Karpas-422 (cell line): ENCODE results near the gene PNCK. TPM values are rescaled to one million over a fixed set of nuclear protein-coding genes. Genes with fewer than 3 reads are reported as not detected.

Experiments used
- DNase-seq: peaks from one replicate; pipeline ENCODE4 v3.0.0-alpha.2; 2015
- H2AFZ ChIP-seq: fragments of 200-600 bp; sonication (generic); 2 replicates; pipeline ENCODE4 v1.6.1; 2014; ENCODE audit warnings: antibody characterized with exemption, low read length, mixed read lengths
- H3K27ac ChIP-seq: fragments of 200-600 bp; sonication (generic); 2 replicates; pipeline ENCODE4 v1.5.1; 2014; ENCODE audit warnings: mild to moderate bottlenecking, low read length, moderate library complexity
- H3K27me3 ChIP-seq: fragments of 200-600 bp; sonication (generic); 2 replicates; pipeline ENCODE4 v1.6.1; 2014; ENCODE audit warnings: low read length, mixed read lengths
- H3K36me3 ChIP-seq: fragments of 200-600 bp; sonication (generic); 2 replicates; pipeline ENCODE4 v1.6.1; 2014; ENCODE audit warnings: low read length, mixed read lengths; ENCODE audit not compliant: insufficient read depth
- H3K4me1 ChIP-seq: fragments of 200-600 bp; sonication (generic); 2 replicates; pipeline ENCODE4 v1.6.1; 2014; ENCODE audit warnings: mild to moderate bottlenecking, low read length, mixed read lengths
- H3K4me2 ChIP-seq: fragments of 200-600 bp; sonication (generic); 2 replicates; pipeline ENCODE4 v1.6.1; 2014; ENCODE audit warnings: low read length, low read depth, mild to moderate bottlenecking; ENCODE audit not compliant: poor library complexity, severe bottlenecking
- H3K4me3 ChIP-seq: fragments of 200-600 bp; sonication (generic); 2 replicates; pipeline ENCODE4 v1.5.1; 2014; ENCODE audit warnings: mild to moderate bottlenecking, antibody characterized with exemption, low read length, mixed read lengths
- H3K79me2 ChIP-seq: fragments of 200-600 bp; sonication (generic); 2 replicates; pipeline ENCODE4 v1.6.1; 2014; ENCODE audit warnings: mild to moderate bottlenecking, low read length, mixed read lengths
- H3K9ac ChIP-seq: fragments of 200-600 bp; sonication (generic); 2 replicates; pipeline ENCODE4 v1.6.0; 2014; ENCODE audit warnings: low read length
- H3K9me2 ChIP-seq: fragments of 200-600 bp; sonication (generic), shearing (Covaris generic); replicated peaks from 2 replicates; pipeline ENCODE4 v1.6.0; 2014; ENCODE audit warnings: mild to moderate bottlenecking, low read length, moderate library complexity; ENCODE audit not compliant: insufficient read depth
- H3K9me3 ChIP-seq: fragments of 300-700, 200-600 bp; sonication (generic); 2 replicates; pipeline ENCODE4 v1.6.1; 2014; ENCODE audit warnings: low read length, mixed read lengths
- H4K20me1 ChIP-seq: fragments of 200-600 bp; sonication (generic); 2 replicates; pipeline ENCODE4 v1.6.1; 2014; ENCODE audit warnings: mild to moderate bottlenecking, antibody characterized with exemption, low read length, low read depth; ENCODE audit not compliant: insufficient read depth
- total RNA-seq: library from RNA; depleted of rRNA; stranded (reverse); fragments of >200 nt; shearing (Covaris generic); gene quantifications from 2 replicates; pipeline ENCODE4 v1.2.3, GENCODE V29; 2014; ENCODE audit warnings: low replicate concordance

Gene PNCK
- total RNA-seq, 1 experiment from 2014 or later: not detected

- H4K20me1 ChIP-seq: no peaks in the 10 kb centered on the region
- H3K27ac ChIP-seq: no peak overlapping the region
- no peaks in the 10 kb centered on the region for H3K4me1 ChIP-seq
- H3K9ac ChIP-seq: no peak overlapping the region
- H2AFZ ChIP-seq: no peak overlapping the region
- H3K36me3 ChIP-seq: no peaks in the 10 kb centered on the region
- no peak overlapping the region for H3K4me3 ChIP-seq
- no peaks in the 10 kb centered on the region for H3K9me2 ChIP-seq
- no peaks in the 10 kb centered on the region for H3K9me3 ChIP-seq
- no peaks in the 10 kb centered on the region for H3K79me2 ChIP-seq
- no peaks in the 10 kb centered on the region for H3K27me3 ChIP-seq
- no peak for DNase-seq
- no peak overlapping the region for H3K4me2 ChIP-seq
Measured at GRCh38 chrX:153670748-153671588, 2.6 kb downstream of the PNCK start.

- Histone ChIP-seq H3K9ac (no peak overlapping the region), H3K79me2 (no peaks in the 10 kb centered on the region), H2AFZ (no peak overlapping the region), H3K4me3 (no peak overlapping the region), H3K4me2 (no peak overlapping the region), H3K27me3 (no peaks in the 10 kb centered on the region), H3K9me3 (no peaks in the 10 kb centered on the region), H4K20me1 (no peaks in the 10 kb centered on the region), H3K9me2 (no peaks in the 10 kb centered on the region), H3K36me3 (no peaks in the 10 kb centered on the region), H3K4me1 (no peaks in the 10 kb centered on the region), H3K27ac (no peak overlapping the region)
- no peak for DNase-seq
Measured at GRCh38 chrX:153669901-153670731, 3.5 kb downstream of the PNCK start.

- no peak overlapping the region for H3K9ac ChIP-seq
- H3K4me1 ChIP-seq: no peaks in the 10 kb centered on the region
- no peaks in the 10 kb centered on the region for H3K27me3 ChIP-seq
- H2AFZ ChIP-seq: no peak overlapping the region
- H3K9me3 ChIP-seq: no peaks in the 10 kb centered on the region
- peak; percentile 82 for DNase-seq
- H3K4me3 ChIP-seq: no peak overlapping the region
- H3K79me2 ChIP-seq: no peaks in the 10 kb centered on the region
- H3K27ac ChIP-seq: no peak overlapping the region
- H3K36me3 ChIP-seq: no peaks in the 10 kb centered on the region
- no peaks in the 10 kb centered on the region for H3K9me2 ChIP-seq
- no peak overlapping the region for H3K4me2 ChIP-seq
- no peaks in the 10 kb centered on the region for H4K20me1 ChIP-seq
Measured at GRCh38 chrX:153669174-153669890, 4.3 kb downstream of the PNCK start.

GRCh38 chrX:153668423-153669173, 5.0 kb downstream of the PNCK start:
- H3K4me1 ChIP-seq: no peaks in the 10 kb centered on the region
- H4K20me1 ChIP-seq: no peaks in the 10 kb centered on the region
- no peak for DNase-seq
- H3K36me3 ChIP-seq: no peaks in the 10 kb centered on the region
- H2AFZ ChIP-seq: 0 out of 2 replicates have a peak overlapping the region, but pooled peaks have one; percentile 20
- H3K27me3 ChIP-seq: no peaks in the 10 kb centered on the region
- H3K9me3 ChIP-seq: no peaks in the 10 kb centered on the region
- H3K9me2 ChIP-seq: no peaks in the 10 kb centered on the region
- no peaks in the 10 kb centered on the region for H3K79me2 ChIP-seq
- H3K9ac ChIP-seq: no peak overlapping the region
- H3K27ac ChIP-seq: no peak overlapping the region
- no peak overlapping the region for H3K4me3 ChIP-seq
- H3K4me2 ChIP-seq: no peak overlapping the region

GRCh38 chrX:153667956-153668396, 5.6 kb downstream of the PNCK start:
- Histone ChIP-seq H3K36me3 (no peaks in the 10 kb centered on the region), H3K27me3 (no peaks in the 10 kb centered on the region), H2AFZ (0 out of 2 replicates have a peak overlapping the region, but pooled peaks have one; percentile 20), H3K9me2 (no peaks in the 10 kb centered on the region), H3K79me2 (no peaks in the 10 kb centered on the region), H3K9ac (no peak overlapping the region), H3K4me2 (no peak overlapping the region), H3K4me3 (no peak overlapping the region), H3K4me1 (no peaks in the 10 kb centered on the region), H4K20me1 (no peaks in the 10 kb centered on the region), H3K27ac (no peak overlapping the region), H3K9me3 (no peaks in the 10 kb centered on the region)
- peak; percentile 94 for DNase-seq

GRCh38 chrX:153667281-153667955, 6.2 kb downstream of the PNCK start:
- Histone ChIP-seq H3K9me3 (no peaks in the 10 kb centered on the region), H3K9me2 (no peaks in the 10 kb centered on the region), H3K4me3 (no peak overlapping the region), H3K4me1 (no peaks in the 10 kb centered on the region), H2AFZ (no peak overlapping the region), H3K27me3 (no peaks in the 10 kb centered on the region), H3K9ac (no peak overlapping the region), H3K36me3 (no peaks in the 10 kb centered on the region), H3K4me2 (no peak overlapping the region), H3K27ac (no peak overlapping the region), H4K20me1 (no peaks in the 10 kb centered on the region), H3K79me2 (no peaks in the 10 kb centered on the region)
- no peak for DNase-seq

- no peak overlapping the region for H2AFZ ChIP-seq
- no peak overlapping the region for H3K4me2 ChIP-seq
- no peak overlapping the region for H3K27ac ChIP-seq
- no peak overlapping the region for H3K9ac ChIP-seq
- no peaks in the 10 kb centered on the region for H3K36me3 ChIP-seq
- H3K9me2 ChIP-seq: no peaks in the 10 kb centered on the region
- H3K27me3 ChIP-seq: no peaks in the 10 kb centered on the region
- no peaks in the 10 kb centered on the region for H3K79me2 ChIP-seq
- no peaks in the 10 kb centered on the region for H4K20me1 ChIP-seq
- no peaks in the 10 kb centered on the region for H3K4me1 ChIP-seq
- no peak for DNase-seq
- no peak overlapping the region for H3K4me3 ChIP-seq
- no peaks in the 10 kb centered on the region for H3K9me3 ChIP-seq
Measured at GRCh38 chrX:153665726-153666306, 7.8 kb downstream of the PNCK start.
